ENCODE measurements around the gene RHOG.
"Not testable (repeated sequence)": the region's sequence is repeated elsewhere in the genome, so short reads cannot be mapped to it uniquely, and the experiment has no call there.

The RHOG gene

GRCh38 chr11:3820971-3821370, 19.8 kb downstream of the RHOG start:
- Mint-ChIP-seq H3K4me1 (no peaks in the 10 kb centered on the region), H3K27ac (no peak overlapping the region), H3K36me3 (ENCODE audit: low read depth) (peaks cover 22% of the 10 kb centered on the region), H3K4me3 (no peak overlapping the region), H3K27me3 (ENCODE audit: low read depth) (no peaks in the 10 kb centered on the region), H3K9me3 (no peaks in the 10 kb centered on the region)
- TF ChIP-seq CTCF (IDR thresholded peaks at IDR 0.05; ENCODE audit: unreplicated experiment in 3 of 3), result no peak

GRCh38 chr11:3817181-3817800, 23.5 kb downstream of the RHOG start:
- Mint-ChIP-seq H3K27me3 (ENCODE audit: low read depth) (no peaks in the 10 kb centered on the region), H3K9me3 (no peaks in the 10 kb centered on the region), H3K36me3 (ENCODE audit: low read depth) (no peaks in the 10 kb centered on the region), H3K4me3 (no peak overlapping the region), H3K4me1 (no peaks in the 10 kb centered on the region), H3K27ac (no peak overlapping the region)
- TF ChIP-seq CTCF (IDR thresholded peaks at IDR 0.05; ENCODE audit: unreplicated experiment in 3 of 3), result no peak

- Mint-ChIP-seq H3K4me3 (no peak overlapping the region), H3K4me1 (no peaks in the 10 kb centered on the region), H3K27me3 (ENCODE audit: low read depth) (no peaks in the 10 kb centered on the region), H3K36me3 (ENCODE audit: low read depth) (no peaks in the 10 kb centered on the region), H3K27ac (no peak overlapping the region), H3K9me3 (no peaks in the 10 kb centered on the region)
- TF ChIP-seq CTCF (IDR thresholded peaks at IDR 0.05; ENCODE audit: unreplicated experiment in 3 of 3), result no peak
These were observed 24.1 kb downstream of the RHOG start for GRCh38 chr11:3816673-3817072.

- no peaks in the 10 kb centered on the region for H3K9me3 Mint-ChIP-seq
- H3K4me1 Mint-ChIP-seq, result peaks cover 6% of the 10 kb centered on the region
- no peak for TF ChIP-seq CTCF (IDR thresholded peaks at IDR 0.05; ENCODE audit: unreplicated experiment in 3 of 3)
- H3K4me3 Mint-ChIP-seq, result no peak overlapping the region
- no peaks in the 10 kb centered on the region for H3K27me3 Mint-ChIP-seq (ENCODE audit: low read depth)
- no peaks in the 10 kb centered on the region for H3K36me3 Mint-ChIP-seq (ENCODE audit: low read depth)
- H3K27ac Mint-ChIP-seq, result peak overlapping the region in 1 of 3 experiments; percentile 9
These were observed 24.9 kb downstream of the RHOG start for GRCh38 chr11:3815845-3816244.

DNA sequence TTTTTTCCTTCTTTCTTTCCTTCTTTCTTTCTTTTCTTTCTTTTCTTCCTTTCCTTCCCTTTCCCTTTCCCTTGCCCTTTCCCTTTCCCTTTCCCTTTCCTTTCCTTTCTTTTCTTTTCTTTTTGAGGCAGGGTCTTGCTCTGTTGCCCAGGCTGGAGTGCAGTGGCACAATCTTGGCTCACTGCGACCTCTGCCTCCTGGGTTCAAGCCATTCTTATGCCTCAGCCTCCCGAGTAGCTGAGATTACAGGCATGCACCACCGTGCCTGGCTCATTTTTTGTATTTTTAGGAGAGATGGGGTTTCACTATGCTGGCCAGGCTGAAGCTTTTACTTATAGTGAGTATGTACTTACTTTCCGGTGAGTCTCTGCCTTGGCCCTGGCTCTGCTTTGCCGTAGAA, 25.9 kb downstream of the RHOG start:
- H3K4me1 Mint-ChIP-seq; H3K27me3 Mint-ChIP-seq (ENCODE audit: low read depth); H3K4me3 Mint-ChIP-seq; H3K9me3 Mint-ChIP-seq; H3K27ac Mint-ChIP-seq; H3K36me3 Mint-ChIP-seq (ENCODE audit: low read depth): not testable (repeated sequence)

- Mint-ChIP-seq H3K9me3 (no peaks in the 10 kb centered on the region), H3K4me3 (peak overlapping the region in 1 of 3 experiments; percentile 45), H3K36me3 (ENCODE audit: low read depth) (no peaks in the 10 kb centered on the region), H3K4me1 (peaks cover 15% of the 10 kb centered on the region), H3K27ac (no peak overlapping the region), H3K27me3 (ENCODE audit: low read depth) (no peaks in the 10 kb centered on the region)
- TF ChIP-seq CTCF (IDR thresholded peaks at IDR 0.05; ENCODE audit: unreplicated experiment in 3 of 3), result no peak
These were observed 29.8 kb downstream of the RHOG start for GRCh38 chr11:3810951-3811350.

All from nephron (organoid).